Right lobe of liver (tissue), 4 donors: ENCODE measurements around the gene PLCB1.

Source experiments
- CTCF ChIP-seq, 4 donors: fragments of 200-600 bp in 3 of 4; fragments of 450-650 bp in 1 of 4; IDR thresholded peaks; one replicate each; pipeline versions ENCODE4 v1.5.1 to v1.8.0; 2016 to 2022; ENCODE audit warnings: antibody characterized with exemption in 4 of 4, mild to moderate bottlenecking in 2 of 4
- POLR2A ChIP-seq: fragments of 450-650 bp; IDR thresholded peaks from one replicate; pipeline ENCODE4 v1.6.1; 2017; ENCODE audit warnings: antibody characterized with exemption, mild to moderate bottlenecking
- donor health status: DM: no; HTN: no; CAD: no.
- donor health status: DM: no; HTN: no; CAD: no.
- donor health status: DM: no; HTN: yes; CAD: no.

GRCh38 chr20:8658103-8658502 is 526.0 kb downstream of the PLCB1 start:
- no peak for TF ChIP-seq CTCF (IDR thresholded peaks at IDR 0.05)
- no peak for TF ChIP-seq POLR2A
